SK-N-SH (cell line): ENCODE results near the gene PRR12. TPM values are rescaled to one million over a fixed set of nuclear protein-coding genes. Genes with fewer than 3 reads are reported as not detected.

Experiments
- CTCF ChIA-PET: fragments of 300-600, 350-600 bp; formaldehyde crosslinking; extraction: SDS; loops from one replicate; lab custom pipeline; 2021; lab: Yijun Ruan, JAX
- POLR2A ChIA-PET: fragments of 350-600 bp; sonication (Branson Sonifier 250); formaldehyde crosslinking; extraction: SDS; loops from one replicate; lab custom pipeline; 2020; ENCODE audit warnings: antibody characterized with exemption, inconsistent platforms; lab: Yijun Ruan, JAX
- DNase-seq: peaks from one replicate; pipeline ENCODE4 v3.0.0; 2012
- H2AFZ ChIP-seq: fragments of 200-600 bp; sonication (generic); 2 replicates; pipeline ENCODE4 v1.8.1; 2016; ENCODE audit warnings: antibody characterized with exemption, mild to moderate bottlenecking, low read depth
- H3F3A ChIP-seq: fragments of 200-600 bp; sonication (generic); replicated peaks from 2 replicates; pipeline ENCODE3; 2016; ENCODE audit warnings: antibody characterized with exemption, mild to moderate bottlenecking; ENCODE audit not compliant: insufficient read depth
- H3K27ac ChIP-seq, 2 experiments: fragments of 200-500 bp in 1 of 2; fragments of 200-600 bp in 1 of 2; sonication (Bioruptor generic) in 1 of 2; sonication (generic), shearing (Covaris generic) in 1 of 2; 2 replicates each; pipeline versions ENCODE4 v1.5.1 to v1.6.1; 2014 to 2016; ENCODE audit warnings: low read depth in 2 of 2, inconsistent platforms in 1 of 2, low read length in 1 of 2, mild to moderate bottlenecking in 1 of 2, mixed read lengths in 1 of 2
- H3K27me3 ChIP-seq: fragments of 200-600 bp; sonication (generic), shearing (Covaris generic); 2 replicates; pipeline ENCODE4 v1.6.1; 2016; ENCODE audit warnings: mixed run types; ENCODE audit not compliant: insufficient read depth
- H3K36me3 ChIP-seq, 2 experiments: fragments of 200-500 bp in 1 of 2; fragments of 200-600 bp in 1 of 2; sonication (Bioruptor generic) in 1 of 2; sonication (generic) in 1 of 2; replicated peaks in 1 of 2; 2 replicates each; pipeline versions ENCODE3 to v1.5.1; 2014 to 2016; ENCODE audit warnings: low read length in 1 of 2, mild to moderate bottlenecking in 1 of 2; ENCODE audit not compliant: insufficient read depth in 2 of 2, control insufficient read depth in 1 of 2
- H3K4me1 ChIP-seq, 2 experiments: fragments of 200-500 bp in 1 of 2; fragments of 200-600 bp in 1 of 2; sonication (Bioruptor generic) in 1 of 2; sonication (generic), shearing (Covaris generic) in 1 of 2; 2 replicates each; pipeline versions ENCODE4 v1.5.1 to v1.6.1; 2014 to 2016; ENCODE audit warnings: low read depth in 1 of 2, low read length in 1 of 2, mixed run types in 1 of 2; ENCODE audit not compliant: insufficient read depth in 2 of 2, control insufficient read depth in 1 of 2
- H3K4me2 ChIP-seq: fragments of 200-600 bp; sonication (generic), shearing (Covaris generic); 2 replicates; pipeline ENCODE4 v1.6.1; 2017; ENCODE audit warnings: mixed run types
- H3K4me3 ChIP-seq, 2 experiments: fragments of 200-500 bp in 1 of 2; fragments of 200-600 bp in 1 of 2; sonication (Bioruptor generic) in 1 of 2; sonication (generic), shearing (Covaris generic) in 1 of 2; 2 replicates each; pipeline versions ENCODE4 v1.5.1 to v1.8.1; 2014 to 2016; ENCODE audit warnings: low read depth in 2 of 2, inconsistent platforms in 1 of 2, low read length in 1 of 2, mild to moderate bottlenecking in 1 of 2, mixed read lengths in 1 of 2, moderate library complexity in 1 of 2
- H3K79me2 ChIP-seq: fragments of 200-600 bp; sonication (generic); 2 replicates; pipeline ENCODE4 v1.8.1; 2017; ENCODE audit warnings: mild to moderate bottlenecking; ENCODE audit not compliant: insufficient read depth
- H3K9ac ChIP-seq: fragments of 200-600 bp; sonication (generic); 2 replicates; pipeline ENCODE4 v1.6.1; 2017; ENCODE audit warnings: mixed run types
- H3K9me2 ChIP-seq: fragments of 200-600 bp; sonication (generic); 2 replicates; pipeline ENCODE4 v1.6.1; 2017; ENCODE audit warnings: mixed run types
- H3K9me3 ChIP-seq: fragments of 200-600 bp; sonication (generic); 2 replicates; pipeline ENCODE4 v1.6.1; 2017; ENCODE audit warnings: mixed run types, mild to moderate bottlenecking, moderate library complexity
- H4K20me1 ChIP-seq: fragments of 200-600 bp; sonication (generic); 2 replicates; pipeline ENCODE4 v1.6.1; 2017; ENCODE audit warnings: mild to moderate bottlenecking, mixed run types; ENCODE audit not compliant: insufficient read depth
- EZH2phosphoT487 ChIP-seq: fragments of 200-600 bp; sonication (generic); IDR thresholded peaks from 2 replicates; pipeline ENCODE4 v1.6.1; 2017; ENCODE audit warnings: low read depth, mixed run types, mild to moderate bottlenecking, antibody characterized with exemption, moderate library complexity, borderline replicate concordance
- MEF2A ChIP-seq: IDR thresholded peaks from 2 replicates; pipeline ENCODE4 v1.4.0; 2012; ENCODE audit warnings: low read depth, borderline replicate concordance
- MXI1 ChIP-seq: IDR thresholded peaks from 2 replicates; pipeline ENCODE4 v1.6.1; 2012; ENCODE audit warnings: mild to moderate bottlenecking, low read depth, low read length, improper control_type of control experiment
- RXRA ChIP-seq: IDR thresholded peaks from 2 replicates; pipeline ENCODE4 v1.4.0; 2012; ENCODE audit warnings: low read depth, mild to moderate bottlenecking, borderline replicate concordance
- WGBS: methylation state at CpG from one replicate; pipeline ENCODE4 v1.1.6; 2017; ENCODE audit warnings: low lambda C conversion rate; 5-methylcytosine and 5-hydroxymethylcytosine counted together
- polyA plus RNA-seq, 3 experiments: library from polyadenylated mRNA; depleted of rRNA; stranded (reverse); fragments of >200 nt; gene quantifications; 2 replicates each; pipeline ENCODE4 v1.2.3, GENCODE V29; 2012
- TF ChIP-seq, protein P1 (sequence below): IDR thresholded peaks from 2 replicates; pipeline ENCODE4 v1.4.0; 2012; ENCODE audit warnings: low read depth
- TF ChIP-seq, protein P2 (sequence below): IDR thresholded peaks from 2 replicates; pipeline ENCODE4 v1.4.0; 2012; ENCODE audit warnings: low read depth, borderline replicate concordance
- TF ChIP-seq, protein P3 (sequence below): fragments of 150-350 bp; IDR thresholded peaks from 2 replicates; pipeline ENCODE4 v1.6.1; 2017; ENCODE audit warnings: antibody characterized with exemption, low read length, low read depth, borderline replicate concordance

PRR12 gene
- polyA plus RNA-seq, 1 of the 3 experiments (the other 2 are of a cell fraction) = 1.7 TPM

DNA sequence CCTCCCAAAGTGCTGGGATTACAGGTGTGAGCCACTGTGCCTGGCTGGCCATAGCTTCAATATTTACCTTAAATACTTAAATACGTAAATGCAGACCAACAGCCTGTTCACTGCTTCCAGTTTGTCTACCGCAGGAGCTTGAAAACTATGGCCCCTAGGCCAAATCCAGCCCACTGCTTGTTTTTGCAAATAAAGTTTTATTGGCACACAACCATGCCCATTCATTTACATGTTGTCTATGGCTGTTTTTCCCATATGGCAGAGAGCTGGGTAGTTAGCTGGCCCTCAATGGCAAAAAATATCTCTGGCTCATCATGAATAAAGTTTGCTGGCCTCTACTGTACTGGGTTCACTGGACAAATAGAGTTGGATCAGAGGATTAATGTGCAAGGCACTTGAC, 11.8 kb downstream of the PRR12 start:
- Histone ChIP-seq H3K9me3 (no peaks in the 10 kb centered on the region), H4K20me1 (peaks cover 73% of the 10 kb centered on the region), H3K9ac (no peak overlapping the region), H3K27me3 (no peaks in the 10 kb centered on the region), H3K4me3 (no peak overlapping the region), H3K27ac (no peak overlapping the region), H3K9me2 (no peaks in the 10 kb centered on the region), H3K79me2 (peaks cover 95% of the 10 kb centered on the region), H3K4me2 (no peak overlapping the region), H3F3A (peaks cover 11% of the 10 kb centered on the region), H3K4me1 (no peaks in the 10 kb centered on the region), H2AFZ (no peak overlapping the region), H3K36me3 (peaks cover 36 to 62% of the 10 kb centered on the region in 2 experiments)
- no peak for DNase-seq
- 100% methylated on average over 2 of the region's 2 CpGs for WGBS
- TF ChIP-seq EZH2phosphoT487 (no peak), MXI1 (no peak), MEF2A (no peak), RXRA (no peak)
- TF ChIP-seq, protein P1, sequence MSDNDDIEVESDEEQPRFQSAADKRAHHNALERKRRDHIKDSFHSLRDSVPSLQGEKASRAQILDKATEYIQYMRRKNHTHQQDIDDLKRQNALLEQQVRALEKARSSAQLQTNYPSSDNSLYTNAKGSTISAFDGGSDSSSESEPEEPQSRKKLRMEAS = no peak
- ChIA-PET POLR2A (no interaction called here), CTCF (interaction anchor here (1.3 kb wide), 1 partner anchor 32 kb away, joined by 5 read pairs; no protein-coding TSS in a partner anchor)

DNA sequence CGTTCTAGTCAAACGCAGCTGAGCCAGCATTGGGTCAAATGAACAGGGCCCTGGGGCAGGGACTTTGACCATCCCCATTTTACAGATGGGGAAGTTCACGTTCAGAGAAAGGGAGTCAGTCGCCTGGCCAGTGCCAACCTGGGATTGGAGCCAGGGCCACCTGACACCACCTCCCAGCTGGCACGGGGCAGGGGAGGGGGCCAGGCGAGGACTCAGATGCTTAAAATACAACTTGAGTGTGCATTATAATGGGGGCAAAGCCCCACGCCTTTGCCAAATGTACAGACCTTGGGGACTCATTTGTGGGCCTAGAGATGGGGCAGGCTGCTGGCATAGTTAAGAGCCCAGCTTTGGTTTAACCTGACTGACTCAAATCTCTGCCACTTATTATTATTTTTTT, 14.6 kb downstream of the PRR12 start:
- ChIA-PET POLR2A (no interaction called here), CTCF (interaction anchor here (1.0 kb wide), 1 partner anchor 13 kb away, joined by 4 read pairs; no protein-coding TSS in a partner anchor)
- Histone ChIP-seq H2AFZ (no peak overlapping the region), H3K27ac (no peak overlapping the region), H3K4me1 (no peaks in the 10 kb centered on the region), H3K4me2 (no peak overlapping the region), H3K9me2 (no peaks in the 10 kb centered on the region), H3K36me3 (peaks cover 16 to 56% of the 10 kb centered on the region in 2 experiments), H4K20me1 (peaks cover 71% of the 10 kb centered on the region), H3K9ac (no peak overlapping the region), H3K79me2 (peaks cover 95% of the 10 kb centered on the region), H3K9me3 (no peaks in the 10 kb centered on the region), H3K4me3 (no peak overlapping the region), H3K27me3 (no peaks in the 10 kb centered on the region), H3F3A (peaks cover 14% of the 10 kb centered on the region)
- no peak for DNase-seq
- TF ChIP-seq, protein P2, sequence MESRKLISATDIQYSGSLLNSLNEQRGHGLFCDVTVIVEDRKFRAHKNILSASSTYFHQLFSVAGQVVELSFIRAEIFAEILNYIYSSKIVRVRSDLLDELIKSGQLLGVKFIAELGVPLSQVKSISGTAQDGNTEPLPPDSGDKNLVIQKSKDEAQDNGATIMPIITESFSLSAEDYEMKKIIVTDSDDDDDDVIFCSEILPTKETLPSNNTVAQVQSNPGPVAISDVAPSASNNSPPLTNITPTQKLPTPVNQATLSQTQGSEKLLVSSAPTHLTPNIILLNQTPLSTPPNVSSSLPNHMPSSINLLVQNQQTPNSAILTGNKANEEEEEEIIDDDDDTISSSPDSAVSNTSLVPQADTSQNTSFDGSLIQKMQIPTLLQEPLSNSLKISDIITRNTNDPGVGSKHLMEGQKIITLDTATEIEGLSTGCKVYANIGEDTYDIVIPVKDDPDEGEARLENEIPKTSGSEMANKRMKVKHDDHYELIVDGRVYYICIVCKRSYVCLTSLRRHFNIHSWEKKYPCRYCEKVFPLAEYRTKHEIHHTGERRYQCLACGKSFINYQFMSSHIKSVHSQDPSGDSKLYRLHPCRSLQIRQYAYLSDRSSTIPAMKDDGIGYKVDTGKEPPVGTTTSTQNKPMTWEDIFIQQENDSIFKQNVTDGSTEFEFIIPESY = no peak
- TF ChIP-seq, protein P3, sequence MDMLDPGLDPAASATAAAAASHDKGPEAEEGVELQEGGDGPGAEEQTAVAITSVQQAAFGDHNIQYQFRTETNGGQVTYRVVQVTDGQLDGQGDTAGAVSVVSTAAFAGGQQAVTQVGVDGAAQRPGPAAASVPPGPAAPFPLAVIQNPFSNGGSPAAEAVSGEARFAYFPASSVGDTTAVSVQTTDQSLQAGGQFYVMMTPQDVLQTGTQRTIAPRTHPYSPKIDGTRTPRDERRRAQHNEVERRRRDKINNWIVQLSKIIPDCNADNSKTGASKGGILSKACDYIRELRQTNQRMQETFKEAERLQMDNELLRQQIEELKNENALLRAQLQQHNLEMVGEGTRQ = no peak
- 82% methylated on average over 4 of the region's 7 CpGs for WGBS
